Left renal cortex interstitium (tissue), 4 donors: Measurements from ENCODE around the gene DPH6. TPM values are rescaled to one million over a fixed set of nuclear protein-coding genes. Genes with fewer than 3 reads are reported as not detected.
A peak's percentile ranks its signal among the peaks of the same experiment; 100 is the strongest.
"Not testable (repeated sequence)": the region's sequence is repeated elsewhere in the genome, so short reads cannot be mapped to it uniquely, and the experiment has no call there.

Experiments
- DNase-seq, 4 donors: peaks; one replicate each; pipeline ENCODE4 v3.0.0-alpha.2; 2013; ENCODE audit warnings: low read depth in 4 of 4, low spot score in 2 of 4, missing footprints in 1 of 4
- polyA plus RNA-seq, 4 donors: library from polyadenylated mRNA; unstranded; fragments of 120-200 nt; gene quantifications; one replicate each; pipeline ENCODE4 v1.2.1, GENCODE V29; 2013; ENCODE audit not compliant: insufficient read length in 4 of 4

Gene DPH6, protein sequence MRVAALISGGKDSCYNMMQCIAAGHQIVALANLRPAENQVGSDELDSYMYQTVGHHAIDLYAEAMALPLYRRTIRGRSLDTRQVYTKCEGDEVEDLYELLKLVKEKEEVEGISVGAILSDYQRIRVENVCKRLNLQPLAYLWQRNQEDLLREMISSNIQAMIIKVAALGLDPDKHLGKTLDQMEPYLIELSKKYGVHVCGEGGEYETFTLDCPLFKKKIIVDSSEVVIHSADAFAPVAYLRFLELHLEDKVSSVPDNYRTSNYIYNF
- 10 to 100 TPM; 14.3 to 21.5 (median 16.8) TPM for polyA plus RNA-seq

- peak; percentile 78 to 82 (median 80) for DNase-seq
These were observed at the start of gene DPH6 for GRCh38 chr15:35545824-35546510. TSS of gene DPH6 (minus strand) at chr15:35546165. CDS start at chr15:35546141, 24 bp downstream.

GRCh38 chr15:35595656-35596055 lies 49.7 kb upstream of the DPH6 start:
- no peak for DNase-seq

- DNase-seq = not testable (repeated sequence)
These were observed 46.0 kb upstream of the DPH6 start for GRCh38 chr15:35591987-35592386.

DNA sequence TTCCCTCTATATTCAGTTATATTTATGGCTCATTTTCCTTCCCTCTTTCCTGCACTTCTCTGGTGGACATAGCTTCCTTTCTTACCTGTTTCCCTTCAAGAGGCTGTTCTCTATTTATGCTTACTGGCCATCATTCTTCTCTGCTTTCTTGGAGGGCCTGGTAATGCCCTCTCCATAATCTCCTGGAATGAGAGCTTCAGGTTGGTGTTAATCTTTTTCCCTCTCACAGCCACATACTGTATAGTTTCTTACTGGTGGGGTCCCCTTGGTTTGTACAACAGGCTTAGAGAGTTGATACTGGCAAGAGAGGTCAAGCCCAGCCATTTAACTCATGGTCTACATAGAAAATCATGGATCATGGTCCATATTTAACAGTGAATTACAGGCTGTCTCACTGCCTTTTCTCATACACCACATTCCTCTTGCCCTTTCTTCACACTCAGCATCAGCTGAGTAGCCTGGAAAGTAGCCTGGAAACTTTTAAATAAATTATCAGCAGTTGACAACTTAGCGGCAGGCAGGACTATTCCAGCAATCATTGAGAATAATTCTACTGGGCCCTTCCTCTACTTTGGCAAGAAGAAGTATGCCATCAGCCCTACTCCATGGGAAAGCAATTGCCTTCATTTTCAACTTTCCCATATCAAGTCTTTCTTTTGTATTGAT lies 38.0 kb upstream of the DPH6 start:
- DNase-seq = peak in 2 of 4 donors; percentile 9 to 10

- DNase-seq = no peak
These were observed 34.6 kb upstream of the DPH6 start for GRCh38 chr15:35580606-35581005.

GRCh38 chr15:35567392-35567791 lies 21.4 kb upstream of the DPH6 start:
- no peak for DNase-seq

DNA sequence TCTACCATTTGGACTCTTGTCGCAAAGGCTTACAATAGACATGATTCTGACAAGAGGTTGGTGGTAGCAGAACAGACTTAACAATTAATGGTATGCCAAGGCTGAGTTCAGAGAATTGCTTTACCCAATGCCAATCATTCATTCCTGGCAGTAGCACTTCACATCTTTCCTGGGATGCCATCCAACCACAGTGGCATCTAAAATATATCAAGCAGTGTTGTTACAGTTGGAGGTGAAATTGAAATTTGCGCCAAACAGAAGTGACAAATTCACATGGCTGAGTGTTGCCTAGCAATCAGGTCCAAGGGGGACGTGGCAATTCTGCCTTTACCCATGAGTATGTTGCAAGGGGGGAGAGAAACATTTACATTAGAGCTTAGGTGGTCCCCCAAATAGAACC lies 21.0 kb upstream of the DPH6 start:
- no peak for DNase-seq

DNA sequence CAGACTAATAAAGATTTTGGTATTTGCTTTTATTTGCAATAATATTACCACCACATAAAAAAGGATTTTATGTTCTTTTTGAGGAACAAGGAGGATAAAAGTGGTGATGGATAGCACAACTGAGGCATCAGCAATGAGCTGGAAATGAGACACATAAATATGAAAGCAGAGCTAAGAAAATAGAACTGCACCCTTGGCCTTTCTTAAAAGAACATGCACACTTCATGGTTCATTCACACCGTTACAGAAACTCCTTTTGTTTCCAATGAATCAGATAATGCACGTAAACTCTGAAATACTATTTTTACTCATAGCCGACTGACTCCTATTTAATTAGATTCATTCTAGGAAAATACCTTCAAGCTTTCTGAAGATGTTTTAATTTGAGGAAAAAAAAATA lies 19.9 kb upstream of the DPH6 start:
- no peak for DNase-seq

DNA sequence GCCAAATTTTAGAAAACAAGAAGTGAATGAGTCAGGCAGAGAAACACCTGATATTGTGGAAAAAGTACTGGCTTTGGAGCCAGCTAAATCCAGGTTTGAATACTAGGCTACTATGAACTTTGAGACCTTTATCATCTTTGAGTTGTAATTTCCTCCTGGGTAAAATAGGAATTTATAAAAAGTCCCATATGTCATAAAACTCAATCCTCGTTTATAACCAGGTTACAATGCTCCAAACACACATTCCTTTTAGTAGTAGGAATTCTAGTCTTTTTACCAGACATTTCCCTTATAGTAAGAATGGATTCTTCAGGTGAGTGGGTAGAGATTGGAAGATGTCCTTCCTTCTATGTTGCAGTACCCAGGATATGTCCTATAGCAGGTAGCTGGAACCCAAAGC lies 16.7 kb upstream of the DPH6 start:
- DNase-seq = no peak

DNA sequence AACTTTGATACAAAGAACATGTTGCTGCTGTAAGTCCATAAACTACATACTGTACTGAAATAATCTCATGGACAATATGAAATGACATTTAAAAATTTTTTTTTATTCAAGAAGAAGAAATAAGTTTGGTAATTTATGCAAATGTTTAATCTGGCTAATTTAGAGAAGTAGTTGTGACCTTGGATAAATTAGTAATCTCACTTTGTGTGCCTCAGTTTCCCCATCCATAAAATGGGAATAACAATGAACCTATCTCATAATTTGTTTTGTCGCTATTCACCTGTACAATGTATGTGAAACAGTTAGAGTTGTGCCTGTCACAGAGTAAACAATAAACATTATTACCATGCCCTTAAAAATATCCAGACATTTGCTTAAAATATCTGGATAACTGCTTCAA lies 15.3 kb upstream of the DPH6 start:
- DNase-seq = no peak

GRCh38 chr15:35560870-35561269 lies 14.9 kb upstream of the DPH6 start:
- no peak for DNase-seq

GRCh38 chr15:35560258-35560657 lies 14.3 kb upstream of the DPH6 start:
- no peak for DNase-seq

- no peak for DNase-seq
These were observed 13.7 kb upstream of the DPH6 start for GRCh38 chr15:35559683-35560082.

GRCh38 chr15:35557544-35557943 lies 11.6 kb upstream of the DPH6 start:
- no peak for DNase-seq

DNA sequence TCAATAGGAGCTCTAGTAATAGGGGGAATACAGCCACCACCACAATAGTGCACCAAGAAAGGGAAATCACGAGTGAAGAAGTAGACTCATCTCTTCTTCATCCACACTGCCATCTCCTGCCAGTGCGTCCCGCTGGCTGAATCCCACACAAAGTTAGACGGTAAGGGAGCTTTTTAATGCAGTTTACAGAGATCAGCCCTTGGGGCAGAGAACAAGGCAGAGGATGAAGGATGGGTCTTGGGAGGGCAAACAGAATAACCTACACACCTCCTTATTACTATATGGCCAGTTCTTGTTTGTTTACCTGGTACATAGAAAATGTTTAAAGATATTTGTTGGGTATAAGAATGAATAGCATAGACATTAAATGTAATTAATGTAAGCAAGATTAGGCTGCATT lies 11.0 kb upstream of the DPH6 start:
- DNase-seq = no peak

DNA sequence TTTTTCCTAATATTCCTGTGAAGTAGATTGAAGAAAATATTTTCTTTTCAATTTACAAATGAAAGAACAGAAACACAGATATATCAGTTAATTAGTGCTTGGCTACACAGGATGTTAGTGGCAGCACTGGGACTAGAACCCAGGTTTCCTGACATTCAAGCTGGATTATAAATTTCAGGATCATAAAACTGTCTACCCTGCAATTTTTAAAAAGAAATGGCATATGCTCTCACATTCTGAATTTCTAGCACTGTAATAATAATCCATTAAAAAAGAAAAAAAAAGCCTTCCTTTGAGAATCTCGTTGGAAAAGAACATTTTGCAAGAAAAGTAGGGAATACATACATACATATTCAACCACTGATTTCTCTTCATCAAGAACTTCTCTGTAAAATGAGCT lies 9.3 kb upstream of the DPH6 start:
- DNase-seq = no peak

DNA sequence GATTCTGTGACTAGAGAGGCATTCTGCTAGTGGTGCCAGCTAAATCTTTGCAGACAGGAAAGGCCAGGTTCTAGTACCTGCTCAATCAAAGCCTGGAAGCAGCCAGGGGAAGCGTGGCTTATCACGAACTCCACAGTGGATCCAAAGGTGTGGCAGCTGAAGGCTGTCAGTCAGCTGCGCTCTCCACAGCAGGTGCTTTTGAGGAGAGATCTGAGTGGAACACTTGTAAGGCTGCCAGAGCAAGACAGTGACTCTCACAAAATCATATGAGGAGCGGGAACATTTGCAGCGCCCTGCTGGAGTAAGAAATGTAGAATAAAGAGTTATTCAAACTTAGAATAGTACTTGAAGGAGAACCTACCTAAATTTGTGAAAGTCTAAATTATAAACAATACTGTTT lies 5.0 kb upstream of the DPH6 start:
- no peak for DNase-seq

GRCh38 chr15:35549567-35549966 lies 3.6 kb upstream of the DPH6 start:
- DNase-seq = no peak

GRCh38 chr15:35548435-35548834 lies 2.5 kb upstream of the DPH6 start:
- DNase-seq = no peak

GRCh38 chr15:35547775-35548364 lies 1.9 kb upstream of the DPH6 start:
- DNase-seq = no peak
